GM19395 (cell line): Measurements from ENCODE around the gene RNF225.
"Not testable (repeated sequence)": the region's sequence is repeated elsewhere in the genome, so short reads cannot be mapped to it uniquely, and the experiment has no call there.

Experiments used
- ATAC-seq: cut with Tn5 transposase; IDR thresholded peaks from one replicate; pipeline ENCODE4 v1.9.1; 2021; ENCODE audit warnings: mild to moderate bottlenecking, moderate library complexity; ENCODE audit not compliant: unreplicated experiment

Gene RNF225

GRCh38 chr19:58361900-58362271, 33.6 kb upstream of the RNF225 start:
- peak; percentile 21 for ATAC-seq

GRCh38 chr19:58362272-58362994, 33.0 kb upstream of the RNF225 start, which contains the start of gene ZNF497:
Gene ZNF497 (minus strand): TSS chr19:58362751. CDS start chr19:58357635, 5,116 bp downstream.
- ATAC-seq: peak; percentile 89

GRCh38 chr19:58364146-58364545, 31.3 kb upstream of the RNF225 start:
- no peak for ATAC-seq

DNA sequence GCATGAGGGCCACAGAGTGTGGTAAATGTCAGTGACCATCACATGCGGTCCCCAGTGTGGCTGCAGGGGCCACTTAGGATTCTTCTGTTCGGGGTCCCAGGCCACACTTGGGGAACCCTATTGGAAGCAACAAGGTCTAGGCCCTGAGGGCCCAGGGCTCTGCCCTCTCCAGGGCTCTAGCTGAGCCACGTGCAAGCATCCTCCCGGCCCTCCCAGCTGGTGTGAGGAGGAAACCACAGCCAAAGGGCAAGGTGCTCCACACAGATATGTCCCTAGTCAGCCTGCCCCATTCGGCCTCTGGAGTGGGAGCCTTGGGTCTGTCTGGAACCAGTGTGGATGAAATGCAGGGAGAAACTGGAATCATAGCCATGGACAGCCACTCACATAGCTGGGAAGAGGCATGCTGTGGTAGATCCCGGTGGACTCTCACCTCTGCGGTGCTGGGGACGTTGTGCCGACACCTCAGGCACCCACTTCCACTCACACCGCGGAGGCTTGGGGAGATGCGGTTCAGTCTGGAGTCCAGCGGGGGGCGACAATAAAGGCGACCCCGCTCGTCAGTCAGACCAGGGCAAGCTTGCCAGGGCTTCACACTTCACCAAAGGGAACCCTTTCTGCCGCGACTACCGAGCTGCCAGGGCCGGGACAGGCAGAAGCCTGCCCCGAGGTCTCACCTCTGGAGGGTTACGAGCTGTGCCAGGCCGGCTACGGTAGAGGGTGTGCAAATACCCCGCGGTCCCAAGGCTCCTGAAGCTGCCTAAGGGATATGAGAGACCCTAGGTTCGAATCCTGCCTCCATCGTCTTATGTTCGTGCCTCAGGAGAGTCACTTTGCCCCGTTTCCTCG, 28.6 kb upstream of the RNF225 start:
- ATAC-seq: no peak

GRCh38 chr19:58367698-58368454, 27.6 kb upstream of the RNF225 start:
- no peak for ATAC-seq

GRCh38 chr19:58368561-58369360, 26.7 kb upstream of the RNF225 start:
- no peak for ATAC-seq

- no peak for ATAC-seq
Measured at GRCh38 chr19:58372311-58373133, 22.9 kb upstream of the RNF225 start.

- no peak for ATAC-seq
Measured at GRCh38 chr19:58374200-58374599, 21.3 kb upstream of the RNF225 start.

DNA sequence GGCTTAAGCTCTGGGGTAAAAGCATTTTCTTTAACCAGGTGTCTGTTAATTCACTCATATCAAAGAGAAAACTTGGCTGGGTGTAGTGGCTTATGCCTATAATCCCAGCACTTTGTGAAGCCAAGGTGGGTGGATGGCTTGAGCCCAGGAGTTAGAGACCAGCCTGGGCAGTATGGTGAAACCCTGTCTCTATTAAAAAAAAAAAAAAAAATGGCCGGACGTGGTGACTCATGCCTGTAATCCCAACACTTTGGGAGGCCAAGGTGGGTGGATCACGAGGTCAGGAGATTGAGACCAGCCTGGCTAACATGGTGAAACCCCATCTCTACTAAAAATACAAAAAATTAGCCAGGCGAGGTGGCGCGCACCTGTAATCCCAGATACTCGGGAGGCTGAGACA, 18.7 kb upstream of the RNF225 start:
- not testable (repeated sequence) for ATAC-seq

DNA sequence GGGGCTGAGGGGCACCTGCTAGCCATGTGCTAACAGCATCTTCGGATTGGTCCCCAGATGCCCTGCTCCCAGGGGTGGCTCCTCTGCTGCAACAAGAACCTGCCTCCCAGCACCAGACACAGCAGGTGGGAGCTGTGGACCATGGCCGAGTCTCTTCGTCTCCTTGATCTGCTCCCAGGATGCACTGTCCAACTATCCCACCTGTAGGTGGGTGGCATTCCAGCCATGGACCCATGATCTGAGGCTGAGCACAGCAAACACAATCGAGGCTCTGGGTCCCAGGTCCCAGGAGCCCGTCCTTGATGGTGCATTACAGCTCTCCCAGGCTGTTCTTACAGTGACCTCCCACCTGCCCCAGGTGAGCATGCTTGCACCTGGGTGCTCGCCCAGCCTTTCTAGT, 16.2 kb upstream of the RNF225 start:
- no peak for ATAC-seq

DNA sequence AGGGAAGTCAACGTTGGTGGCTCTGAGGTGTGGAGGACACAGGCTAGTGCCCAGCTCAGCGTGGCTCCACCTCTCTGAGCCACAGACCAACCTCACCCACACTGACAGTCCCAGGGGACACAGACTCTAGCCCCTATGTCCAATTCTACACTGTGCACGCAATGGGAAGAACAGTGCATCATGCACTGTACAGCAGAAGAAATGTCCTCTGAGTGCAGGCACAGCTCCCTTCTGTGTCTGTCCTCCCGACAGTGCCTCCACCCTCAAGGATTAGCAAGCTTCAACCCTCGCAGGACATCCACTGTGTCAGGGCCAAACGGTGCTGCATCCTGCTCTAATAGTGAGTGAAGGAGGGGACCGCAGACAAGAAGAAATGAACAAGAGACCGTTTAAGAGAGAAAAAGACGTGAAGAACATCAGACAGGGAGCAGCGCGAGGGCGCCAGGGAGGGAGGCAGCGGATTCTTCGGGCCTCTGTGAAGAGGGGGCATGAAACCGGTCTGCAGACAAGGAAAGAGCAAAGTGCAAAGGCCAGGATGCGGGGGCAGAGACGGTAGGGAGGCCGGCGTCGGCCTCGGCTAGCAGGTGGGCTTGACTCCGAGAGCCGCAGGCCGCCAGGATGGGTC, 15.3 kb upstream of the RNF225 start:
- no peak for ATAC-seq

DNA sequence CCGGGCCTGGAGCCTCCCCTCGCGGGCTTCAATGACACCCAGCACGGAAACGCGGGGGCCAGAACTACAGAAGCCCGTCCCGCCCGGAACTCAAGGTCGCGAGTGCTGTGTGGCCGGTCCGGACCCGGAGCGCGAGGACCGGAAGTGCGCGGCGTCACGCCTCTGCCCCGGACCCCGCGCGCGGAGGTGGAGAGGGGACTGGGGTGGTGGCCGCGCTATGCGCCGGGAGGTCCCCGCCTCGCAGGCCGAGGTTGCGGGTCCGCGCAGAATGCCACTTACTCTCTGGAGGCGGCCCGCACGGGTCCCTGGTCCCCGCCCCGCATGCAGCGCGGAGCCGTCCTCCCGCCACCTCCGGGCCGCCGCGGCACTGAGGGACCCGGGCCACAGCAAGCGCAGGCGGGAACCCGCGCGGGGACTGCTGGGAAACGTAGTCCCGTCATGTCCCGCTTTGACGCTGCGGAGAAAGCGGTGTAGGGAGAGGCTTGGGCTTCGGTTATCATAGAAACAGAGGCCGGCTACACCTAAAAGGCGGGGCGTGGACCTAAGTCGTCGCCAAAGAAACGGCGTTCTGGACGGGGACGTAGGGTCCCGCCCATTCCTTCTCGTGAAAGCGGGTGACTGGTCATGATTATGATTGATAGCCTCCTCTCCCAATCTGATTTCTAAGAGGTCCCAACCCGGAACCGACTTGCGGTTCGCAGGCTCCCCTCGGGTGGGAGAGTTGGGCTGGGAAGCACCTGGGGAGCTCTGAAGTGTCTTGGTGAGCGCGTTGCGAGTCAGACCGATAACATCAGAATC, 14.6 kb upstream of the RNF225 start, which contains the start of gene ZNF837:
TSS of gene ZNF837 (minus strand) at position 369 of the 798 bp plus-strand sequence. CDS start 11,698 bp downstream, outside the sequence.
- peak; percentile 83 for ATAC-seq

DNA sequence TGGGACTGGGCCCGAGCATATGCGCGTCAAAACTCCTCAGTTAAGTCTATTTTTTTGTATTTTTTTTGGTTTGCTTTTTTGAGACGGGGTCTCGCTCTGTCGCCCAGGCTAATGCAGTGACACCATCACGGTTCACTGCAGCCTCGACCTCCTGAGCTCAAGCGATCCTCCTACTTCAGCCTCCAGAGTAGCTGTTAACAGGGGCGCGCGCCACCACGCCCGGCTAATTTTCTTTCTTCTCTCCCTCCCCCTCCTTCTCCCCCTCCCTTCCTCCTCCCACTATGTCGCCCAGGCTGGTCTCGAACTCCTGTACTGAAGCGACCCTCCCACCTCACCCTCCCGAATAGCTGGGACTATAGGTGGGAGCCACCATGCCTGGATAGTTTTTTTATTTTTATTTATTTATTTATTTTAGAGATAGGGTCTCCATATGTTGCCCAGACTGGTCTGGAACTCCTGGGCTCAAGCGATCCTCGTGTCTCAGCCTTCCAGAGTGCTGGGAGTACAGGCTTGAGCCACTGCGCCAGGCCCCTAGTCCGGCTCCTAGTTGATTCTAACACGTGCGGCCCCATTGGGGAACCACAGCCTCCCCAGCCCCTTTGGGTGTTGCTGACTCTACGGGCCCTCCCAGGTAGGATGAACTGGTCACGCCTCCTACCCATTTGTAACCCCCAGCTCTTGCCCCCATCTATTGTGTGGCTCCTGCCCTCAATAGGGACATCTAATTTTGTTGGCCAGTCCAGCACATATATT, 13.8 kb upstream of the RNF225 start:
- no peak for ATAC-seq

DNA sequence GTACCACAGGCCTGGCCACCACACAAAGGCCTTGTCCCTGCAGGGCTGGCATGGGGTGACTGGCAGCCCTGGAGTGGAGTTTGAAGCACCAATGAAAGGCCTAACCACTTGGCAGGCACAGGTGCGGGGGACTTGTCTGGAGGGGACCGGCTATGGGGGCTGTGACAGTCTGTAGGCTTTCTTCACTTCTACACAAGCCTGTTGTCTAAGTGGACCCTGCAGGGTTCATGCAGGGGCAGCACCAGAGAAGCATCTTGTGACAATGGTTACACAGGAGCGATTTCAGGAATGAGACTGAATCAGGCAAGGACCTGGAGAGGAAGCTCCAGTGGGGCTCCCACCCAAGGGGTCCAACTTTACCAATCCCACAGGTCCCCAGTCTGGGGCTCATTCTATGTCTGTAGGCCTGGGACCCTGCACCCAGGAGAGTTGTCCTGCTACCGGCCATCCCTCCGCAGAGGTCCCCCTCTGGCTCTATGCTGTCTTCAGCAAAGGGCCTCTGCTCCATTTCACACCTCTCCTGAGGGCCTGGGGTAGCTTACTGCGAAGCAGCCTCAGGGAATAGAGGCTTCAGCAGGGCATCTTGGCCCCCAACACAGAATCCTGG, 12.4 kb upstream of the RNF225 start:
- no peak for ATAC-seq

GRCh38 chr19:58385313-58385890, 10.1 kb upstream of the RNF225 start:
- no peak for ATAC-seq

GRCh38 chr19:58385891-58386575, 9.4 kb upstream of the RNF225 start:
- peak; percentile 13 for ATAC-seq
